GM23248 (cell line): ENCODE data around the gene CXCL3. TPM values are rescaled to one million over a fixed set of nuclear protein-coding genes. Genes with fewer than 3 reads are reported as not detected.

Experiments used
- DNase-seq: peaks from one replicate; pipeline ENCODE4 v3.0.0-alpha.2; 2015
- H2AFZ ChIP-seq: fragments of 200-600 bp; sonication (generic); 2 replicates; pipeline ENCODE4 v1.6.1; 2016; ENCODE audit warnings: antibody characterized with exemption
- H3F3A ChIP-seq: fragments of 200-600 bp; sonication (generic); 2 replicates; pipeline ENCODE4 v1.6.1; 2016; ENCODE audit warnings: mild to moderate bottlenecking, antibody characterized with exemption, mixed run types; ENCODE audit not compliant: insufficient read depth
- H3K27ac ChIP-seq: fragments of 200-600 bp; sonication (generic); 2 replicates; pipeline ENCODE4 v1.5.1; 2016; ENCODE audit warnings: mild to moderate bottlenecking
- H3K27me3 ChIP-seq: fragments of 200-600 bp; sonication (generic); replicated peaks from 2 replicates; pipeline ENCODE4 v1.6.1; 2016; ENCODE audit warnings: mild to moderate bottlenecking; ENCODE audit not compliant: insufficient read depth
- H3K36me3 ChIP-seq: fragments of 200-600 bp; sonication (generic); 2 replicates; pipeline ENCODE4 v1.6.1; 2016; ENCODE audit warnings: low read depth, mild to moderate bottlenecking
- H3K4me1 ChIP-seq: fragments of 200-600 bp; sonication (generic); 2 replicates; pipeline ENCODE4 v1.6.1; 2016; ENCODE audit warnings: mild to moderate bottlenecking; ENCODE audit not compliant: insufficient read depth
- H3K4me2 ChIP-seq: fragments of 200-600 bp; sonication (generic); one replicate; pipeline ENCODE4 v1.6.1; 2016; ENCODE audit warnings: mild to moderate bottlenecking; ENCODE audit not compliant: unreplicated experiment
- H3K4me3 ChIP-seq: fragments of 200-600 bp; sonication (generic); 2 replicates; pipeline ENCODE4 v1.5.1; 2016; ENCODE audit warnings: mild to moderate bottlenecking
- H3K79me2 ChIP-seq: fragments of 200-600 bp; sonication (generic); 2 replicates; pipeline ENCODE4 v1.6.1; 2016; ENCODE audit warnings: mild to moderate bottlenecking; ENCODE audit not compliant: insufficient read depth
- H3K9ac ChIP-seq: fragments of 200-600 bp; sonication (generic); 2 replicates; pipeline ENCODE4 v1.6.1; 2016; ENCODE audit warnings: mild to moderate bottlenecking
- H3K9me2 ChIP-seq: fragments of 200-600 bp; sonication (generic); 2 replicates; pipeline ENCODE4 v1.6.1; 2016; ENCODE audit warnings: mixed run types, mild to moderate bottlenecking, moderate library complexity; ENCODE audit not compliant: insufficient read depth
- H3K9me3 ChIP-seq: fragments of 200-600 bp; sonication (generic); one replicate; pipeline ENCODE4 v1.6.1; 2017; ENCODE audit warnings: low read depth
- H4K20me1 ChIP-seq: fragments of 200-600 bp; sonication (generic); 2 replicates; pipeline ENCODE4 v1.6.0; 2016; ENCODE audit not compliant: insufficient read depth
- EZH2 ChIP-seq: fragments of 200-600 bp; sonication (generic); IDR thresholded peaks from 2 replicates; pipeline ENCODE4 v1.6.1; 2018; ENCODE audit warnings: antibody characterized with exemption, mild to moderate bottlenecking; ENCODE audit not compliant: insufficient read depth, poor library complexity, severe bottlenecking
- EZH2phosphoT487 ChIP-seq: fragments of 200-600 bp; sonication (generic); IDR thresholded peaks from 2 replicates; pipeline ENCODE4 v1.6.1; 2018; ENCODE audit warnings: antibody characterized with exemption, moderate library complexity, mild to moderate bottlenecking, low read depth; ENCODE audit not compliant: insufficient read depth
- WGBS, 2 experiments: methylation state at CpG; one replicate each; pipeline ENCODE4 v1.1.6; 2015 to 2017; ENCODE audit warnings: low lambda C conversion rate in 2 of 2, low coverage in 1 of 2; ENCODE audit errors: missing lambda C conversion rate in 2 of 2; 5-methylcytosine and 5-hydroxymethylcytosine counted together
- in situ Hi-C: fragments of 300-500 bp; cut with MboI; formaldehyde crosslinking; loops from 2 replicates; pipeline ENCODE4 v1.15.0; 2020
- polyA plus RNA-seq: library from polyadenylated mRNA; unstranded; fragments of >200 nt; fragmentation: Nextera tagmentation; extraction: Ambion mirVana; gene quantifications from 2 replicates; pipeline ENCODE4 v1.2.1, GENCODE V29; 2016
- total RNA-seq: library from RNA; depleted of rRNA; stranded (reverse); fragments of >200 nt; shearing (Covaris generic); gene quantifications from 2 replicates; pipeline ENCODE4 v1.2.3, GENCODE V29; 2014

CXCL3 gene
- total and polyA plus RNA-seq, 2 experiments from 2014 or later: 3.0 TPM; not detected in 1

DNA sequence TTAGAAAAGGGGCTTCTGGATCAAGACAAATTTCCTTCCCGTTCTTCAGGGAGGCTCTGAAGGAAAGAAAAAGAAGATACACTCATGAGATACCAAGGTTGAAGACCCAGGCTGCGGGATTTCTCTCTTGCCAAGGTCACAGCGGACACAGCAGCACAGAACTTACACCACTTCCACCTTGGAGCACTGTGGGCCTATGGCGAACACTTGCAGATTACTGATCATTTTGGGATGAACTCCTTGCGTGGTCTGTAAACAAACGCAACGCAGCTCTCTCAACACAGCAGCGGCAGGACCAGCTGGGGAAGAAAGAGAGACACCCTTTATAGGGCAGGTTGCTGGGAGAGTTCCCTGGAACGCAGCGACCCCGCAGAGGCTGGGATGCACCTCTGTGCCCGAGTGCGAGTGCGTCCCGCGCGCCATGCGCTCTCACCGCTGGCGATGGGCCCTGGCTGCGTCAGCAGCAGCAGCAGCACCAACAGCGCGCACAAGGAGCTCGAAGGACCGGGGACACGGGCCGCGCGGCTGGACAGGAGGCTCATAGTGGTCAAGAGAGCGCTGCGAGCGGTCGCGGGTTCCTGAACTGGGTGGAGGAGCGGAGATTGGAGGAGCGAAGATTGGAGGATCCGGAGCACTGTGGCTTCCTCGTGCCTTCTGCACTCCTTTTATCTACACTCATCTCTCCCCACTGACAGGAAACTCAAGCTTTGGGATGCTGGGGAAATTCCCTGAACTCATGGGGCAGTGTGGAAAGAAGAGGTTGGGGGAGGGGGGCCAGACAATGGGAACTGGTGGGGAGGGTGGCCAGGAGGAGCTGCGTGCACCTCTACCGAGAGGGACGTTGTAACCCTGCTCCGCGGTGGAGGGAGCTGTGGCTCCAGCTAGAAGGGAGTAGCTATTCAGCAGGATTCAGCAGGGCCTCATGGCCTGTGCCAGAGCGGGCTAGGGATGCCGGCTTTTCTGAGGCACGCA, 40.2 kb downstream of the CXCL3 start, which contains the start of gene CXCL5:
Gene CXCL5, minus strand, starts transcription at position 638 of the 972 bp plus-strand sequence. Its CDS starts 96 bp downstream, at position 542.
- in situ Hi-C loops: no loop called here
- 13 to 20% methylated on average over 43 to 44 of the region's 46 CpGs for WGBS, 2 experiments

DNA sequence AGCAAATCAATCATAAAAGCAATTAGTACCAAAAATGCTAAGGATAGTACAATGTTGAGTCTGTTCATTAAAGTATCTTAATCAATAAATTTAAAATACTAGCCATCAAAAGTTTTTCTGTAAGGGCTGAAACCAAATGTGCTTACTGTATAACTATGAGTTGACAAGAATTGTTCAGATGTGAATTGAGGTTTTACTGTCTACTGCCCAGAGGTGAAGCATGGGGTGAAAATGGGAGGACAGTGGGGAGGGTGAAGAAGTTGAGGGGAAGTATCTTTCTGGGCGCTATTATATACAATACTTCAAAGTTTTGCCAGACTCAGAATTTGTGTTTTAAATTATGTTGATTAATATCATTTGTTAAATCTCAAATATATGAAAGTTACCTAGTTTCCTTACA, 46.4 kb downstream of the CXCL3 start:
- in situ Hi-C loops: no loop called here
- no peaks in the 10 kb centered on the region for H3K4me1 ChIP-seq
- H3K9ac ChIP-seq: no peak overlapping the region
- H3K9me3 ChIP-seq: no peaks in the 10 kb centered on the region
- H3K79me2 ChIP-seq: no peaks in the 10 kb centered on the region
- TF ChIP-seq EZH2 (no peak), EZH2phosphoT487 (no peak)
- no peak overlapping the region for H3K27ac ChIP-seq
- H2AFZ ChIP-seq: no peak overlapping the region
- WGBS, 2 experiments: 0 to 8% methylated on average over 1 of the region's 1 CpG
- DNase-seq: no peak
- no peaks in the 10 kb centered on the region for H3K9me2 ChIP-seq
- no peaks in the 10 kb centered on the region for H3F3A ChIP-seq
- H4K20me1 ChIP-seq: no peaks in the 10 kb centered on the region
- H3K27me3 ChIP-seq: no peaks in the 10 kb centered on the region
- no peak overlapping the region for H3K4me3 ChIP-seq
- no peaks in the 10 kb centered on the region for H3K36me3 ChIP-seq
- no peak overlapping the region for H3K4me2 ChIP-seq

More for the DNA sequence above, 40.2 kb downstream of the CXCL3 start, which contains the start of gene CXCL5:
- H3K36me3 ChIP-seq: no peaks in the 10 kb centered on the region
- DNase-seq: peak; percentile 63
- peak within 1 kb of the TSS; percentile 2; the same call in 1 of the 2 replicates for H3K9ac ChIP-seq
- peak within 1 kb of the TSS; percentile 66 for H3K4me3 ChIP-seq
- no peak for TF ChIP-seq EZH2phosphoT487
- TF ChIP-seq EZH2: no peak
- no peaks in the 10 kb centered on the region for H3K9me3 ChIP-seq
- H3K27me3 ChIP-seq: 0 out of 2 replicates have a peak, but pooled peaks cover 4% of the 10 kb centered on the region
- H3K4me2 ChIP-seq: peak within 1 kb of the TSS; percentile 69
- H3K27ac ChIP-seq: no peak within 1 kb of the TSS
- H3F3A ChIP-seq: no peaks in the 10 kb centered on the region
- no peaks in the 10 kb centered on the region for H3K9me2 ChIP-seq
- H3K79me2 ChIP-seq: no peaks in the 10 kb centered on the region
- no peaks in the 10 kb centered on the region for H4K20me1 ChIP-seq
- H3K4me1 ChIP-seq: no peaks in the 10 kb centered on the region
- H2AFZ ChIP-seq: peak within 1 kb of the TSS; percentile 83

DNA sequence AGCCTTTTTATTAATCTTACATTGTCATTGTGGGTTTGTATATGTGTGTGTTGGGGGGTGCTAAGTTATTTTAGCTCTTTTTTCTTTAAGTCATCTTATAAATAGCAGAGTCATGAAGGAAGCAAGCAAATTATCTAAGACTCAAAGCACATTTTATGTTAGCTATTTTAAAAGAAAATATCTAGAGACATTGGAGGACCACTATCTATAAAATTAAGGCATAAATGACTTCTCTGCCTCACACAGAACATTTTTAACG, 46.8 kb downstream of the CXCL3 start:
- H3K4me1 ChIP-seq: no peaks in the 10 kb centered on the region
- no peak overlapping the region for H3K9ac ChIP-seq
- H3K79me2 ChIP-seq: no peaks in the 10 kb centered on the region
- H3K27ac ChIP-seq: no peak overlapping the region
- no peak for DNase-seq
- H3K9me3 ChIP-seq: no peaks in the 10 kb centered on the region
- H3K27me3 ChIP-seq: no peaks in the 10 kb centered on the region
- H3K36me3 ChIP-seq: no peaks in the 10 kb centered on the region
- no peaks in the 10 kb centered on the region for H3F3A ChIP-seq
- H3K9me2 ChIP-seq: no peaks in the 10 kb centered on the region
- no peak overlapping the region for H3K4me3 ChIP-seq
- TF ChIP-seq EZH2phosphoT487 (no peak), EZH2 (no peak)
- H2AFZ ChIP-seq: no peak overlapping the region
- no peaks in the 10 kb centered on the region for H4K20me1 ChIP-seq
- 95 to 100% methylated on average over 1 of the region's 1 CpG for WGBS, 2 experiments
- in situ Hi-C loops: no loop called here
- H3K4me2 ChIP-seq: no peak overlapping the region

DNA sequence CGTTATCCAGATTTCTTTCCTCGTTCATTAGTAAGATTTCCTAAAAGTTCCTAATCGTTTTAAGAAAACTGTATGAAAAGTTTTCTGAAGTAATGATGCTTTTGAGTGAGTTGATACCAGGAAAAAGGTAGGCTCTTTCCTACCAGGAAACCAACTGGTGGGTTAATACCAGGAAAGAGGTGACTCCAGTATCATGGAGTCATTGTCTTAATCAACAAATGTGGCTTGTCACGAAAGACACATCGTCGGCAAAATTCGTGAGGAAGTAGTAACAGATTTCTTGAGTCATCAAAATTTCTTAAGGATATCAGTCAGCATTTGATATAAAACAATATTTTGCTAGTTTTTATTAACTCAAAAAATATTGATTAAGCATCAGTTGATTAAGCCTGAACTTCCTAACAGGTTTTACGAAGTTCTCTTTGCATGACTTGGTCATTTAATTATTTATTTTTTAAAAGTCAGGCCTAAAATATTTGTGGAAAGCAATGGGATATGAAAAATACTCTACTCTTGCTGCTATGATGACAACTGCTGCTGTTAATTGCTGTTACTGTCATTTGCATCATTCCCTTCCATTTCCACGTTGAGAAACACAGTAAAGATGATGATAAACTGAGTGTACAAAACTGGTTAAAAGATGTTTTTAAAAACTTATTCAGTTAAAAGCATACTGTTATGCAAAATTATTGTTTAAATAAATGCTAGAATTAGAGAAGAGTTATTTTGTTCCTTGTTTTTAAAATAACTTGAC, 47.3 kb downstream of the CXCL3 start:
- H4K20me1 ChIP-seq: no peaks in the 10 kb centered on the region
- no peak overlapping the region for H3K27ac ChIP-seq
- no peak overlapping the region for H3K4me3 ChIP-seq
- H3F3A ChIP-seq: no peaks in the 10 kb centered on the region
- no peak overlapping the region for H3K9ac ChIP-seq
- no peaks in the 10 kb centered on the region for H3K4me1 ChIP-seq
- H3K9me3 ChIP-seq: no peaks in the 10 kb centered on the region
- H3K36me3 ChIP-seq: no peaks in the 10 kb centered on the region
- in situ Hi-C loops: no loop called here
- no peak overlapping the region for H3K4me2 ChIP-seq
- H3K9me2 ChIP-seq: no peaks in the 10 kb centered on the region
- no peaks in the 10 kb centered on the region for H3K79me2 ChIP-seq
- no peak for DNase-seq
- H3K27me3 ChIP-seq: no peaks in the 10 kb centered on the region
- no peak overlapping the region for H2AFZ ChIP-seq
- TF ChIP-seq EZH2phosphoT487 (no peak), EZH2 (no peak)
- WGBS, 2 experiments: 81% methylated on average over 9 of the region's 9 CpGs
